HG03196 (cell line): ENCODE measurements around the gene DPP7.
A peak's percentile ranks its signal among the peaks of the same experiment; 100 is the strongest.
"Not testable (repeated sequence)": the region's sequence is repeated elsewhere in the genome, so short reads cannot be mapped to it uniquely, and the experiment has no call there.

Experiments
- ATAC-seq: cut with Tn5 transposase; IDR thresholded peaks from one replicate; pipeline ENCODE4 v1.9.1; 2021; ENCODE audit not compliant: unreplicated experiment

DPP7 gene

DNA sequence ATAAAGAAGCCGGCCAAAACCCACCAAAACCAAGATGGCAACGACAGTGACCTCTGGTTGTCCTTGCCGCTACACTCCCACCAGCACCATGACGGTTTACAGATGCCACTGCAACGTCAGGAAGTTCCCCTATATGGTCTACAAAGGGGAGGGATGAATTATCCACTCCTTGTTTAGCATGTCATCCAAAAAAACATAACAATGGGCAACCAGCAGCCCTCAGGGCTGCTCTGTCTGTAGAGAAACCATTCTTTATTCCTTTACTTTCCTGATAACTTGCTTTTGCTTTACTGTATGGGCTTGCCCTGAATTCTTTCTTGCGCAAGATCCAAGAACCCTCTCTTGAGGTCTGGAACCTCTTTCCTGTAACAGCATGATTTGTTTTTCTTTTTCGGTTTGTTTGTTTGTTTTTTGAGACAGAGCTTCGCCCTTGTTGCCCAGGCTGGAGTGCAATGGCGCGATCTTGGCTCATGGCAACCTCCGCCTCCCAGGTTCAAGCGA, 39.2 kb downstream of the DPP7 start:
- ATAC-seq, result no peak

DNA sequence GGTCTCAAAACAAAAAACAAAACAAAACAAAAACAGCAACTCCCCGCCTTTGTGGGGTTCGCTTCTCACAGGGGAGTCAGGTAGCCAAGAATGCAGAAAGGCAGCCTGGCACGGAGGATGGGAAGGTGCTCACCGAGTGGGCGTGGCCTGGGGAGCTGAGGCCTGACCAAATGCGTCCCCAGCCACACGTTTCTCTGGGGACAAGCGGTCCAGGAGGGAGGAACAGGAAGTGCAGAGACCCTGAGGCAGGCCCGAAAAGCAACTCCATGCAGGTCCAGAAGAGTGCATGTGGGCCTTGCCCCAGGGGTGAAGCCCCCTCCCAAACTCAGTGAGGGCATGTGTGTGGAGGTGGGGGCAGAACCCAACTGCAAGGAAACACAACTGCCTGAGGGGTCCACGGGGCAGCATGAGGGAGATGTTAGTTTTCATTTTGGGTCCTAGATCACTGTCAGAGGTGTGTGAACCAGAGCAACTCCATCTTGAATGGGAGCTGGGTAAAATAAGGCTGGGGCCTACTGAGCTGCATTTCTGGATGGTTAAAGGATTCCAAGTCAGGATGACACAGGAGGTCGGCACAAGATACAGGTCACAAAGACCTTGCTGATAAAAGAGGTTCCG, 39.8 kb downstream of the DPP7 start:
- ATAC-seq, result no peak

DNA sequence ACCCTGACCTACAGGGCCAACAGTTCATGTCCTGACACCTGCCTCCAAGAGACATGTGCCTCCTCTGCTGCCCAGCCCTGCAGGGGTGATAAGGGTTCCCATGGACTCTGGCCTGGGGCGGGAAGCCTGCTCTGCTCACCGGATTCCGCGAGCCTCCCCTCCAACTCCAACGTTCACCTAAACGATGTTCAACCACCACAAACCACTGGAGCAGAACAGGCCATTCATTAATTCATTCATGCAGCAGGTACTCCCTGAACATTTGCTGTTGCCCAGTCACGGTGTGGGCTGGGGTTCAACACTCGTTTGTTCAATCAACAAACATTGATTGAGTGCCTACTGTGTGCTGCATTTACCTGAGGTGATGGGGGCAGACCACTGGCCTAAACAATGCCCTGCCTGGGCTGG, 40.5 kb downstream of the DPP7 start:
- ATAC-seq, result no peak

DNA sequence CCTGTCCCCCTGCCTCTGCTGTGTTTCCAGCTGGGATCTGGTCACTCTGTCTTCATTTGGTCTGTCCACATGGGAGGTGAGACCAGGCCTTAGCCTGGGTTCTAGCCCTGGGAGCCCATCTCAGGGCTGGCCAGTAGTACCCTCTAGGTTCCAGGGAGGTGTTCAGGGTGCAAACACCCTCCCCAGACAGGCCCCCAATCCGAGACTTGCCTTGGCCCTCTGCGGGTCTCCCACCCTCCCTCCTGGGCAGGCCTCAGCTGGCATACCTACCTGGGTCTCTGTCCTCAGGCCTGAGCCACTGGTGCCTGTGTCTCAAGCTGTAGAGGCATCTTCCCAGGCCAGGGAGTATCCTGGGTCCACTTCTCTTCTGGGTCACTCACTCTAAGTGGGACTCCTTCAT, 43.3 kb downstream of the DPP7 start:
- ATAC-seq, result no peak

DNA sequence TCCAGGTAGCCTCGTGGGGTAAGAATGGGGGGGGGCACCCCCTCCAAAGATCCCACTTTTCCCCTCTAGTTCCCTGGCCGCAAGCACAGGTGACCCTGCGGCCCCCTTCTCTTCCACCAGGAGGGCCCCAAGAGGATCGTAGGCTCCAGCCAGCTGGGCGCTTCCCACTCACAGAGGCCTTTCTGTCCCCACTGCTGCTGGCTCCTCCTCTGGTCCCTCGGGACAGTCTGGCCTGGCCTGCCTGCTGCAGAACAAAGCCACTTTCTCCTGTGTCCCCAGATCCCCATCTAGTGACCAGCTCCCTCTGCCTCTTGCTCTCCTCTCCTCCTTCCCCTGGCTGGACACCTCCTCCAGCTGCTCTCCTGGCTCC, 43.6 kb downstream of the DPP7 start:
- peak; percentile 9 for ATAC-seq

DNA sequence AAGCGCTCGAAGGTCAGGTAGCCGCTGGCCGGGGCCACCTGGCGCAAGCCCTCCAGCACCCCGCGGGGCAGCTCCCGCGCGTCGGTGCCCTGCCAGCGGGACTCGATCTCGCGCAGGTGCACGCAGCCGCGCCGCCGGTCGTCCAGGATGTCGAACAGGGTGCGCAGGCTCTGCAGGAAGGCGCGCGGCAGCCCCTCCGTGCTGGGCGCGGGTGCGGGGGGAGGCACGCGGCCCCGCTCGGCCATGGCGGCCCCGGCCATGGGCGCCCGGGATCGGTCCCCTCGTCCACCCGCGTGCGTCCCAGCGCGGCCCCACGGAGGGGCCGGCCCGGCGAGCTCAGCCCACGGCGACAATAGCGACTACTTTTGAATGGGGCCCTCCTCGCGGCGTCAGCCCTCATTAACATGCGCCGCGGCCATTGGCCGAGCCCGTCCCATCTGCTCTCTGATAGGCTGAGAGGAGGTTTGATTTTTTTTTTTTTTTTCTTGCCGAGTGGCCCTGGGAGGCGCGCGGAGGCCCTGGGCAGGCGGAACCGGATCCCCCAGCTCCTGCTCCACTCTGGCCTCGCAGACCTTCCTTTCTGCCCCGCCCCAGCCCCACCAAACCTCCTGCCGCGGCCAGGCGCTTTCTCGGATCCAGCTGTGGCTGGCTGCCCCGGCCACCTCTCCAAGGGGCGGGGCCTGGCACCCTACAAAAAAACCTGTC, 44.2 kb downstream of the DPP7 start, which contains the start of gene SAPCD2:
Gene SAPCD2 (minus strand): TSS at position 357 of the 705 bp plus-strand sequence. CDS start 97 bp downstream, at position 260.
- ATAC-seq, result peak; percentile 61

DNA sequence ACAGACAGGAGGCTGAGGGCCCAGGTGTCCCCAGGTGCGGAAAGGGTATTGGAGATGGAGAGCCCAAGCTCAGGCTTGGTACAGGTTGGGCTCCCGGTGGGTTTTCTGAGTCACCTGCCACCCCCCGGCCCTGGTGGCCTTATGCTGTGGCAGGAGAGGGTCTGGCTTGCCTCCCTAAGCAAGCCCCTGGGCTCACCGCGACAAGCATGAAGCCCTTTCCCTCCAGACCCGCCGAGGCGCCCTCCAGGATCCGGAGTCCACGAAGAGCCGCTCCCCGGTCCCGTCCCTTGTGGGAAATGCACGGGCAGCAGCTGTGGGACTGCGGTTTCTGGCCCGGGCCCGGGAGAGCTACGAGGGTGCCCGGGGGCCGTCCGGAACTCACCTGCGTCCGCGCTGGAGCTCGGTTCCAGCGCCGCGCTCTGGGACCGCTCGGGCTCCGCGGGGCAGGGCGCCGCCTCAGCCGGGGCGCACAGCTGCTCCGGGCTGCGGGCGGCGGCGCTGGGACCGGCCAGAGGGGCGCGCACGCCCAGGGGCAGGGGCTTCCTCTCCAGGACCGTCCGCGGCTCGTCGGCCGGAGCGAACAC, 44.9 kb downstream of the DPP7 start:
- no peak for ATAC-seq

DNA sequence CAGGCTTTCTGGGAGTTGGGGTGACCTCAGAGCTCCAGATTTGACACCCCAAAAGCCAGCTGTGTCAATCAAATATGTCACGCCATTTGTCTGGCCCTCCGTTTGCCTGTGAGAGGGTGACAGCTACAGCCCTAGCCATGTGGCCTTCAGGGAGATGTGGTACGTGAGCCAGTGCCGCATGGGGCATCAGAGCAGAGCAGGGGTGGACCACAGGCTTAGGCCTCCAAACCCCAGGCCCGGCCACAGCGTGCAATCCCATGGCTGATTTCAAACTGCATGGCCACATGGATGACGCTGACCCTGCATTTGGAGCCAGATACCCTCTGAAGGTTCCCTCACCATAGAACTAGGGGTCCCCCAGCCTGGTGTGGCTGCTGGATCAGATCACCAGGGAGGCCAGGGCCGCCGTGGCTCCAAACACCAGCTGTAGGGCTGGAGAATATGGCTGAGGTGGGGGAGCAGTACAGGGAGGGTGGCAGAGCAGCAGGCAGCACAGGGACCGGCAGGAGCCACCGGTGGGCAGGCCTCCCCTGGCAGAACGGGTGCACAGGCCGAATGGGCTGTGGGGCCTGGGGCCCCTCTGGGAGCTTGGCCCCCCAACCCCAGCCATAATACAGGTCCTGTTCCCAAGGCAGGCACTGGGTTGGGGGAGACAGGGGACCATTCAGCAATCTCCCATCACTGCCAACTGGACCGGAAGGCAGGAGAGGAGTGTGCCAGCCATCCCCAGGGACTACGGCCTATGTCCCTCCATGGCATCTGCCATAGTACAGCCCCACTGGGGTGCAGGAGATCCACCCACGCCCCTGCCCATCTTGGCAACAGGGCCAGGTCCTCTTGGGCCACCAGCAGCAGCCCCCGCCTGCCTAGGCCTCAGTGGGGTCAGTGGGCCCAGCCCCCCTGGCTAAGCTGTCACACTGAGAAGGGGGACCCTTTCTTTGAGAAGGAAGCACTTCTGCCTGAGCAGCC, 45.7 kb downstream of the DPP7 start:
- no peak for ATAC-seq

DNA sequence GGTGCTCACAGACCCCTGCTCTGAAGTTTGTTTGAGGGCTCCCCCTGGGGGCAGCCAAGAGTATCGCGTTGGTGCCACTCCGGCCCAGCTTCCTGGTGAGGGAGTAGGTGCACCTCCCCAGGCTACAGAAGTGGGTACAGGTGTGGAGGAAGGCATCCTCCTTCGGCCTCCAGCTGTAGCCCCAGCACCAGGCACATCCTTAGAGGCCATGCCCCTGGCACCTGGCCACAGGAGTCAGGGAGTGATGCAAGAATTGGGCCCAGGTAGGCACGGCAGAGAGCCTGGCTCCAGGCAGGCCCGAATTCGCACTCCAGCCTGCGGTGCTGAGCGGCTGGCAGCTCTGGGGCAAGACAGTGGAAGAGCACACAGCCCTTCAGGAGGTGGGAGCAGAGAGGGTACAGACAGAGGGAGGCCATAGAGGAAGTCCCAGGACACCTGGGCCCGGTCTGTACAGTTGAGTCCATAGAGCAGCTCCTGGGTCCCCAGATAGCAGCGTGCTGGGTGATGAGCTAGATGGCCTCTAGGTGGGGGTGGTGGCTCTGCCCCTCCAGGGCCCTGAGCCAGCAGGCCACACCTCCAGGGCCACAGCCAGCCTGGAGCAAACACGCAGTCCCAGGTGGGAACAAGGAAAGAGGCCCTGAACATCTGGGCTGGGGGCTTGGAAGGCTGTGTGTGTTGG, 46.5 kb downstream of the DPP7 start:
- no peak for ATAC-seq

DNA sequence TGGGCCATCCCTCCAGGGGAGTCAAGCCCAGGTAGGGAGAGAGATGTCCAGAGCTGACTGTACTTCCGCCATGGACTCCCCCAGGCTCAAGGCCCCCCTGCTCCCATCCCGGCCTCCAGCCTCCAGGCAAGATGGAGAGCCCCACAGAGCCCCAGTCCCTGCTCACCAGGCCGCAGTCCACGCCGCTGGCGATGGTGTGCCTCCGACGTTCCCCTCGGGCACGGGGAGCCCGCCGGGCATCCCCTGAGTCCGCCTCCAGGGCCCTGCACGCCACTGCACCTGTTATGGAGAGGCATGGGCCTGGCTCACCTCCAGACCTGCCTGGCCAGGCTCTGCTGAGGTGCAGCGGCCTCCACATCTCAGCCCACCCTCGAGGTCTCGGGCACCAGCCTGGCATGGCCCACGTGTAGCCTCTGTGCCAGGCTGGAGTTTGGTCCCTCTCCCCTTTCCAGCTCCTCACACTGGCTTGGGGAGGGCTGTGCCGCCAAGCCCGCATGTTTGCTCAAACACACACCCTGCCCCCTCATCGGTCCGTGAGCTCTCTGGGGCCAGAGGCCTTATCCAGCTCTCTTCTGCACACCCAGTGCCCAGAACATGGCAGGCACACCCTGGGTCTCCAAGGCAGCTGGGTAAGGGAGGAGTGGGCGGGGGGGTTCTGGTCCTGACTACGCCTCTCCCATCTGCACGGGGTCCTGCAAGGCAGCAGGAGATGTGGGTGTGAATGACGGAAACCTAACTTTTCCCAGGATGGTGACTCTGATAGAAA, 48.3 kb downstream of the DPP7 start:
- no peak for ATAC-seq

DNA sequence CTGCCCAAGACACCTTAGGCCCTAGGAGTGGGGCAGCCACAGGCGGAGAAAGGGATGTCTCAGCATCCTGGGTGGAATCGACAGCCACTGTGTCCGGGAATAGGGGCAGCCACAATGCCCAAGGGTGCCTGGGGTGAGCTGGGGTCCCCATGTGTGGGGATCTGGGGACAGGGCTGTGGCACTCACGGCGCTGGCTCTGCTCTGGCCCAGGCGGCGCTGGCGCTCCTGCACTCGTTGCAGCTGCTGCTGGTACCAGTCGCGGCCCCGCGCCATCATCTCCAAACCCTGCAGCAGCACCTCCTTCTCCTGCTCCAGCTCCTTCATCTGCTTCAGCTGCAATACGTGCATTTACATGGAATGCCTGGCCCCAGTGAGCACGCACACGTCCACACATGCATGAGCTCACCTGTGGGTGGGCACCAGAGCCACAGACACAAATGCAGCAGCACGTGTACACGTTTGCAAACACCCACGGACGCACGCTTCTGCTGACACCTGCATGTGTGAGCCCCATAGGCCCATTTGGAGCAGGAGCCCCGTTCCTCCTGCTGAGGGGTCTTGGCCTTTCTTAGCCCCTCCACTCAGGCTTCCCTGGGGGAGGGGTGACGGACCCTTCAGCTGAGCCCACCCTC, 49.1 kb downstream of the DPP7 start:
- no peak for ATAC-seq

DNA sequence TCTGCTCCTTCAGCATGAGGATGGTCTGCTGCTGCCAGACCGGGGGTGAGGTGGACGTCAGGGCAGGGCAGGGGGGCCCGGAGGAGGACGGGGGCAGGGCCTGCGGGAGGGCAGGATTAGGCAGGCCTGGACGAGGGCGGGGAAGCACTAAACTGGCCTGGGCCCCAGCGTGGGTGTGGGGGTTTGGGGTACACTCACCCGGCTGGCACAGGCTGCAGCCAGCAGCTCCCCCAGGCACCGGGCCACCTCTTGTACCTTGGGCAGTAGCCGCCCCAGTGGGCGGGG, 49.7 kb downstream of the DPP7 start:
- no peak for ATAC-seq

DNA sequence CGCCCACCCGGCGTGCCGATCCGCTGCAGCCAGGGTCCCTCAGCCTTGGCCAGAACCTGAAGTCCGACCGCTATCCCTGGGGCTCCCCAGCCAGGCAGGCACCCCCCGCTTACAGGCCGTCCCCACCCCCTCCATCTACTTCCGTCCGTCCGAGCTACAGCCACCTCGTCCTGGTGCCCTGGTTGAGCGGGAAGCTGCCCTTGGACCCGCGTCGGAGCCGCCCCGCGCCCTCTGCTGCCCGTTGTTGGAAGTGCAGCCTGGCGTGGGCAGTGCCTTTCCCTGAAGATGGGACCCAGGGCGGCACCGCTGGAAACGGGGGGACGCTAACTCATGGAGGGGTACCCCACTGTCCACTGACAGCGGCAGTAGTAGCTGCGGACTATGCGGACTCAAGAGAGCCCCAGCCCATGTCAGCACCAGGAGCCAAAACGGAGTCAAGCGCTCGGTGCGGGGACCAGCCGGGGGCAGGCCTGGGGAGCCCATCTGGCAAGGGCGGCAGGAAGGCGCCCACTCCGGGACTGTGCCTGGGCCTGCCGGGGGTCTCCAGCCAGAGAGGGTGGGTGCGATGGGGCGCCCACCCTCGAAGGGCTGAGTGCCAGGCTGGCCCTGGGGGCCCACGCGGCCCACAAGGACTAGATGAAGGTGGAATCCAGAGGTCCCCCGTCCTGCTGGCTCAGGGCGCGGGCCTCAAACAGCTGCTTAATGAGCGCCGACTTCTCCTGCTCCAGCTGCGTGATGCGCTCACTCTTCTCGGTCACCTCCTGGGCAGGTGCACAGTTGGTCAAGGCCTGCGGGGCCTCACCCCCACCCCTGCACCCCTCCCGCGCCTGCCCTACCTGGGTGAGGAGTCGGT, 50.3 kb downstream of the DPP7 start:
- no peak for ATAC-seq

DNA sequence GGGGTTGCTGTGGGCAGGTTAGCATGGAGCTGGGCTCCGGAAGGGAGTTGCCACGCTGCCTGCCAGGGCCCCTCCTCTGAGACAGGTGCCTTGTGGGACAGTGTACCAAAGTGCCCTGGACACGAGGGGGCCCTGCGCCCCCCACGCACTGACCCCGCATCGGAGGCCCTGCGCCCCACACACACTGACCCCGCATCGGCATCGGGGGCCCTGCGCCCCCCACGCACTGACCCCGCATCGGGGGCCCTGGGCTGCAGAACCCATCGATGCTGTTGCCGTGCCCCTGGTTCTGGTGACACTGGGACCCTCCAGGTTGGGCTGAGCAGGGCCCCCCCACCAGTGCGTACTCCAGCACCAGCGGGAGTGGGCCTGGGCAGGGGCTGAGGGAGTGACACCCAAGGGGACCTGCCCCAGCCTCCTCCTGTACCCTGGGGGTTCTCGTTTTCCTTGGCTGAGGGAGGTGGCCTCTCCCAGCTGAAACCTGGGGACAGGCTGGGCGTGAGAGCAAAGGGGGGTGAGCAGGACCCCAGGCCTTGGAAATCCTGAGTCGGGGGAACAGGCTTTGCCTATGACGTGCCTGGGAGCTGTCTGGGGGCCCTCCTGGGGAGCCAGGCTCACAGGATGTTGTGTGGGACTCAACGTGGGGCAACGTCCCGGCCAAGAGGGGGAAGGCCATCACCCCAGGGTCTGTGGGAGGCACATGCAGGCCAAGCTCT, 51.1 kb downstream of the DPP7 start:
- ATAC-seq, result no peak

DNA sequence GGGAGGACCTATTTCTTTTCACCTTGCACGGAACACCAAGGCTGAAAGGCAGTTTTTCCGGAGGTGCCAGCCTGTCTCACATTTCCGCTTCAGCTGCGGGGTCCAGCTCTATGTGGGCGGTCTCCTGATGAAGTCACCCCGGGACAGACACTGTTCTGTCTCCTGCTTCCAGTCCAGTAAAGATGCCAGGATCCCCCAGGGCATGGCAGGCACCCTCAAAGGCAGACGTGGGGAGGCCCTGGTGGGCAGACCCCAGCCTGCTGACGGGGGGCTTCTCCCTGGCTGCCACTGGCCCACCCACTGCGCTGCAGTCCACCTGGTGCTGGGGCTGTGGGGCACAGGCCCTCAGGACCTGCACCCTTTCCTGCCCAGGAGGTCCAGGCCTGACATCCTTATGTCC, 51.7 kb downstream of the DPP7 start:
- ATAC-seq, result not testable (repeated sequence)

DNA sequence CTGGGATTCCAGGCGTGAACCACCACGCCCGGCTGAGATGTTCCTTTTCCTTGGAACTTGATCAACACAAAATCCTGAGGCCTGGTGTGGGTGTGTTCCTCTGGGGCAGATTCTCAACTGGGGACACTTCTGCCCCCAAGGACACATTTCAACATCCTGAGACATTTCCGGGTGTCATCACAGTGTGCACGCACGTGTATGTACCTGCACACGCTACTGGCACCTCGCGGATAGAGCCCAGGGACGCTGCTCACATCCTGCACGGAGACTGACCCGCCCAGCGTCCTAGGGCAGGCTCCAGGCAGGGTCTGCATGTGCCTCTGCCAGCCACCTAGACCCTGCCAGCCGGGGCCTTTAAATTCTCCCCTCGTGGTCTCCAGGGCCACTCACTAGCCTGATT, 52.1 kb downstream of the DPP7 start:
- ATAC-seq, result no peak
